IMR-90 (cell line): ENCODE measurements around the gene MPP2. TPM values are rescaled to one million over a fixed set of nuclear protein-coding genes. Genes with fewer than 3 reads are reported as not detected.
A peak's percentile ranks its signal among the peaks of the same experiment; 100 is the strongest.

Experiments
- ATAC-seq: fragments of 200-7000 bp; cut with Tn5 transposase; 2 replicates; pipeline ENCODE4 v1.9.1; 2020; ENCODE audit warnings: low read depth, mild to moderate bottlenecking, moderate library complexity
- BruUV-seq: library from RNA; stranded (reverse); fragments of 400-500 nt; replicated peaks from 2 replicates; lab custom pipeline; 2021; lab: Mats Ljungman, UMichigan
- CTCF ChIA-PET: fragments of 300-600 bp; formaldehyde crosslinking; extraction: SDS; loops from one replicate; lab custom pipeline; 2021; ENCODE audit warnings: antibody characterized with exemption; lab: Yijun Ruan, JAX
- POLR2A ChIA-PET: fragments of 300-600 bp; sonication (Branson Sonifier 250); formaldehyde crosslinking; loops from one replicate; lab custom pipeline; 2022; ENCODE audit warnings: antibody characterized with exemption; ENCODE audit not compliant: unreplicated experiment; lab: Charles Lee
- DNase-seq: peaks from one replicate; pipeline ENCODE4 v3.0.0; 2013
- H2AFZ ChIP-seq: replicated peaks from 2 replicates; pipeline ENCODE3; 2013; ENCODE audit warnings: low read length, mild to moderate bottlenecking; ENCODE audit not compliant: poor library complexity
- H2AK5ac ChIP-seq: 2 replicates; pipeline ENCODE4 v1.6.1; 2013; ENCODE audit warnings: low read depth, low read length, inconsistent platforms
- H2AK9ac ChIP-seq: replicated peaks from 2 replicates; pipeline ENCODE3; 2013; ENCODE audit warnings: mild to moderate bottlenecking, low read depth, low read length, moderate library complexity; ENCODE audit not compliant: poor library complexity
- H2BK120ac ChIP-seq: 2 replicates; pipeline ENCODE4 v1.6.1; 2013; ENCODE audit warnings: low read depth, low read length, inconsistent platforms
- H2BK15ac ChIP-seq: 3 replicates; pipeline ENCODE4 v1.6.1; 2013; ENCODE audit warnings: low read depth, low read length, inconsistent platforms
- H2BK20ac ChIP-seq: 2 replicates; pipeline ENCODE4 v1.6.1; 2013; ENCODE audit warnings: low read depth, mild to moderate bottlenecking, inconsistent platforms, low read length, moderate library complexity
- H2BK5ac ChIP-seq: 2 replicates; pipeline ENCODE4 v1.6.1; 2013; ENCODE audit warnings: mild to moderate bottlenecking, low read depth, low read length, inconsistent platforms; ENCODE audit not compliant: poor library complexity, severe bottlenecking
- H3K14ac ChIP-seq: replicated peaks from 2 replicates; pipeline ENCODE4 v1.6.1; 2013; ENCODE audit warnings: low read depth, low read length, inconsistent platforms
- H3K18ac ChIP-seq: 2 replicates; pipeline ENCODE4 v1.6.1; 2013; ENCODE audit warnings: low read depth, low read length, control low read depth
- H3K23ac ChIP-seq: 2 replicates; pipeline ENCODE4 v1.6.1; 2013; ENCODE audit warnings: low read depth, low read length, inconsistent platforms
- H3K27ac ChIP-seq: 2 replicates; pipeline ENCODE4 v1.5.1; 2013; ENCODE audit warnings: mild to moderate bottlenecking, control low read depth, low read length; ENCODE audit not compliant: insufficient read depth
- H3K27me3 ChIP-seq: 2 replicates; pipeline ENCODE4 v1.6.1; 2013; ENCODE audit warnings: low read length; ENCODE audit not compliant: control insufficient read depth, insufficient read depth
- H3K36me3 ChIP-seq: 2 replicates; pipeline ENCODE4 v1.6.1; 2013; ENCODE audit warnings: low read length, mixed read lengths; ENCODE audit not compliant: control insufficient read depth, insufficient read depth
- H3K4ac ChIP-seq: 2 replicates; pipeline ENCODE4 v1.6.1; 2013; ENCODE audit warnings: low read depth, low read length, inconsistent platforms
- H3K4me1 ChIP-seq: 2 replicates; pipeline ENCODE4 v1.6.1; 2013; ENCODE audit warnings: low read length, mixed read lengths; ENCODE audit not compliant: control insufficient read depth, insufficient read depth
- H3K4me2 ChIP-seq: 2 replicates; pipeline ENCODE4 v1.6.1; 2013; ENCODE audit warnings: low read depth, mild to moderate bottlenecking, control low read depth, low read length, moderate library complexity
- H3K4me3 ChIP-seq: 2 replicates; pipeline ENCODE4 v1.5.1; 2013; ENCODE audit warnings: low read depth, mild to moderate bottlenecking, control low read depth, low read length, moderate library complexity; ENCODE audit not compliant: insufficient read depth
- H3K56ac ChIP-seq: 2 replicates; pipeline ENCODE4 v1.6.1; 2013; ENCODE audit warnings: low read length, inconsistent platforms; ENCODE audit not compliant: insufficient read depth; ENCODE audit errors: extremely low read depth
- H3K79me1 ChIP-seq, 2 experiments: 2 replicates each; pipeline ENCODE4 v1.6.1; 2013; ENCODE audit warnings: low read length in 2 of 2, inconsistent platforms in 1 of 2, low read depth in 1 of 2
- H3K9ac ChIP-seq: 2 replicates; pipeline ENCODE4 v1.6.1; 2013; ENCODE audit warnings: low read depth, low read length, control low read depth
- H3K9me1 ChIP-seq: 2 replicates; pipeline ENCODE4 v1.6.1; 2013; ENCODE audit warnings: low read length, inconsistent platforms; ENCODE audit not compliant: insufficient read depth
- H3K9me3 ChIP-seq: 2 replicates; pipeline ENCODE4 v1.6.1; 2013; ENCODE audit warnings: low read length; ENCODE audit not compliant: control insufficient read depth, insufficient read depth
- H4K20me1 ChIP-seq: 2 replicates; pipeline ENCODE4 v1.6.1; 2013; ENCODE audit warnings: low read length, inconsistent platforms; ENCODE audit not compliant: insufficient read depth
- H4K5ac ChIP-seq: 2 replicates; pipeline ENCODE4 v1.6.1; 2013; ENCODE audit warnings: mild to moderate bottlenecking, low read depth, low read length, control low read depth
- H4K8ac ChIP-seq, 2 experiments: 2 replicates each; pipeline ENCODE4 v1.6.1; 2013; ENCODE audit warnings: low read depth in 2 of 2, low read length in 2 of 2, control low read depth in 1 of 2, inconsistent platforms in 1 of 2
- H4K91ac ChIP-seq: 2 replicates; pipeline ENCODE4 v1.6.1; 2013; ENCODE audit warnings: low read depth, low read length, inconsistent platforms; ENCODE audit not compliant: insufficient read depth
- BHLHE40 ChIP-seq: fragments of 150-350 bp; IDR thresholded peaks from 2 replicates; pipeline ENCODE4 v1.6.1; 2016; ENCODE audit warnings: mild to moderate bottlenecking, low read depth, low read length
- CEBPB ChIP-seq: IDR thresholded peaks from 2 replicates; pipeline ENCODE4 v1.6.1; 2012; ENCODE audit warnings: low read depth, low read length, improper control_type of control experiment
- CHD1 ChIP-seq: IDR thresholded peaks from 2 replicates; pipeline ENCODE4 v1.6.1; 2012; ENCODE audit warnings: low read depth, low read length, improper control_type of control experiment
- FOS ChIP-seq: fragments of 150-350 bp; IDR thresholded peaks from 2 replicates; pipeline ENCODE4 v1.6.1; 2016; ENCODE audit warnings: low read depth, low read length
- MAFK ChIP-seq: IDR thresholded peaks from 2 replicates; pipeline ENCODE4 v1.6.1; 2012; ENCODE audit warnings: low read depth, low read length, improper control_type of control experiment
- MAZ ChIP-seq: IDR thresholded peaks from 2 replicates; pipeline ENCODE4 v1.6.1; 2012; ENCODE audit warnings: low read depth, mild to moderate bottlenecking, low read length, improper control_type of control experiment, moderate library complexity, borderline replicate concordance
- MXI1 ChIP-seq: IDR thresholded peaks from 2 replicates; pipeline ENCODE4 v1.6.1; 2012; ENCODE audit warnings: low read depth, mild to moderate bottlenecking, low read length, moderate library complexity, borderline replicate concordance
- RAD21 ChIP-seq: IDR thresholded peaks from 2 replicates; pipeline ENCODE4 v1.6.1; 2012; ENCODE audit warnings: low read length, improper control_type of control experiment
- RCOR1 ChIP-seq: IDR thresholded peaks from 2 replicates; pipeline ENCODE4 v1.6.1; 2012; ENCODE audit warnings: mild to moderate bottlenecking, low read length, improper control_type of control experiment; ENCODE audit not compliant: insufficient replicate concordance
- RFX5 ChIP-seq: IDR thresholded peaks from 2 replicates; pipeline ENCODE4 v1.8.0; 2012; ENCODE audit warnings: low read depth, mild to moderate bottlenecking, low read length, moderate library complexity
- SMC3 ChIP-seq: fragments of 150-350 bp; IDR thresholded peaks from 2 replicates; pipeline ENCODE4 v1.6.1; 2016; ENCODE audit warnings: low read depth, mild to moderate bottlenecking, antibody characterized with exemption, low read length, moderate library complexity
- USF2 ChIP-seq: fragments of 150-350 bp; IDR thresholded peaks from 2 replicates; pipeline ENCODE4 v1.6.1; 2017; ENCODE audit warnings: mild to moderate bottlenecking, antibody characterized with exemption, low read length, low read depth
- WGBS, 2 experiments: methylation state at CpG; one replicate each; pipeline versions ENCODE4 v1.1.5 to v1.1.7; 2013; ENCODE audit warnings: missing lambda C conversion rate in 2 of 2; ENCODE audit not compliant: insufficient read length in 1 of 2; ENCODE audit errors: extremely low coverage in 2 of 2; 5-methylcytosine and 5-hydroxymethylcytosine counted together
- dilution Hi-C: fragments of 300-500 bp; cut with HindIII; formaldehyde crosslinking; loops from one replicate; pipeline ENCODE4 v1.14.3; 2018; ENCODE audit warnings: low sequenced_read_pairs; ENCODE audit not compliant: unreplicated experiment
- in situ Hi-C: fragments of 300-500 bp; cut with MboI; formaldehyde crosslinking; loops from 3 replicates; pipeline ENCODE4 v1.14.3; 2019; ENCODE audit warnings: low sequenced_read_pairs, inconsistent platforms, mixed read lengths
- intact Hi-C: fragments of 100-400 bp; cut with micrococcal nuclease; formaldehyde crosslinking; loops from 2 replicates; pipeline ENCODE4 v1.10.0; 2022
- polyA plus RNA-seq, 3 experiments: library from polyadenylated mRNA; depleted of rRNA; stranded (reverse); fragments of >200 nt; gene quantifications; 2 replicates each; pipeline ENCODE4 v1.2.3, GENCODE V29; 2012; ENCODE audit warnings: low replicate concordance in 1 of 3
- total RNA-seq: library from RNA; depleted of rRNA; stranded (reverse); fragments of >200 nt; gene quantifications from 2 replicates; pipeline ENCODE4 v1.2.3, GENCODE V29; 2012
- TF ChIP-seq, protein P1 (sequence below): conservative IDR thresholded peaks from 2 replicates; pipeline ENCODE4 v1.5.1; 2012; ENCODE audit warnings: mild to moderate bottlenecking, low read depth, low read length, improper control_type of control experiment
- TF ChIP-seq, protein P2 (sequence below): fragments of 150-350 bp; IDR thresholded peaks from 2 replicates; pipeline ENCODE4 v1.6.1; 2016; ENCODE audit warnings: low read depth, mild to moderate bottlenecking, low read length, moderate library complexity, borderline replicate concordance

Gene MPP2
- total and polyA plus RNA-seq, 2 of the 4 experiments (the other 2 are of a cell fraction), result 3.2 to 3.8 TPM

- Histone ChIP-seq H3K23ac (no peak overlapping the region), H3K4me2 (no peak overlapping the region), H2AK9ac (peak overlapping the region; percentile 15), H4K5ac (no peak overlapping the region), H3K27me3 (peaks cover 22% of the 10 kb centered on the region), H2BK120ac (no peak overlapping the region), H2AFZ (no peak overlapping the region), H3K4me1 (no peaks in the 10 kb centered on the region), H3K36me3 (no peaks in the 10 kb centered on the region), H3K14ac (no peak overlapping the region), H4K91ac (no peak overlapping the region), H3K4ac (no peak overlapping the region), H2BK20ac (no peak overlapping the region), H4K8ac (no peak overlapping the region), H3K79me1 (no peaks in the 10 kb centered on the region), H3K9me1 (0 out of 2 replicates have a peak, but pooled peaks cover 3% of the 10 kb centered on the region), H2BK5ac (no peak overlapping the region), H3K4me3 (no peak overlapping the region), H3K9ac (no peak overlapping the region), H3K27ac (no peak overlapping the region), H2BK15ac (no peak overlapping the region), H2AK5ac (no peak overlapping the region), H4K20me1 (no peaks in the 10 kb centered on the region), H3K56ac (no peak overlapping the region), H3K18ac (no peak overlapping the region), H3K9me3 (no peaks in the 10 kb centered on the region)
- ChIA-PET POLR2A (no interaction called here), CTCF (no interaction called here)
- ATAC-seq, result no peak
- dilution Hi-C loops (no loop called here), intact Hi-C loops (no loop called here), in situ Hi-C loops (no loop called here)
- BruUV-seq, result no TSS peak
- no CpG with 5 or more reads among the region's 5 CpGs for WGBS, 2 experiments
- no peak for TF ChIP-seq RAD21
- no peak for TF ChIP-seq SMC3
- no peak for TF ChIP-seq CEBPB
- TF ChIP-seq MAFK, result no peak
- TF ChIP-seq, protein P1, sequence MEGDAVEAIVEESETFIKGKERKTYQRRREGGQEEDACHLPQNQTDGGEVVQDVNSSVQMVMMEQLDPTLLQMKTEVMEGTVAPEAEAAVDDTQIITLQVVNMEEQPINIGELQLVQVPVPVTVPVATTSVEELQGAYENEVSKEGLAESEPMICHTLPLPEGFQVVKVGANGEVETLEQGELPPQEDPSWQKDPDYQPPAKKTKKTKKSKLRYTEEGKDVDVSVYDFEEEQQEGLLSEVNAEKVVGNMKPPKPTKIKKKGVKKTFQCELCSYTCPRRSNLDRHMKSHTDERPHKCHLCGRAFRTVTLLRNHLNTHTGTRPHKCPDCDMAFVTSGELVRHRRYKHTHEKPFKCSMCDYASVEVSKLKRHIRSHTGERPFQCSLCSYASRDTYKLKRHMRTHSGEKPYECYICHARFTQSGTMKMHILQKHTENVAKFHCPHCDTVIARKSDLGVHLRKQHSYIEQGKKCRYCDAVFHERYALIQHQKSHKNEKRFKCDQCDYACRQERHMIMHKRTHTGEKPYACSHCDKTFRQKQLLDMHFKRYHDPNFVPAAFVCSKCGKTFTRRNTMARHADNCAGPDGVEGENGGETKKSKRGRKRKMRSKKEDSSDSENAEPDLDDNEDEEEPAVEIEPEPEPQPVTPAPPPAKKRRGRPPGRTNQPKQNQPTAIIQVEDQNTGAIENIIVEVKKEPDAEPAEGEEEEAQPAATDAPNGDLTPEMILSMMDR, result no peak
- TF ChIP-seq, protein P2, sequence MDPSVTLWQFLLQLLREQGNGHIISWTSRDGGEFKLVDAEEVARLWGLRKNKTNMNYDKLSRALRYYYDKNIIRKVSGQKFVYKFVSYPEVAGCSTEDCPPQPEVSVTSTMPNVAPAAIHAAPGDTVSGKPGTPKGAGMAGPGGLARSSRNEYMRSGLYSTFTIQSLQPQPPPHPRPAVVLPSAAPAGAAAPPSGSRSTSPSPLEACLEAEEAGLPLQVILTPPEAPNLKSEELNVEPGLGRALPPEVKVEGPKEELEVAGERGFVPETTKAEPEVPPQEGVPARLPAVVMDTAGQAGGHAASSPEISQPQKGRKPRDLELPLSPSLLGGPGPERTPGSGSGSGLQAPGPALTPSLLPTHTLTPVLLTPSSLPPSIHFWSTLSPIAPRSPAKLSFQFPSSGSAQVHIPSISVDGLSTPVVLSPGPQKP, result no peak
- no peak for TF ChIP-seq RCOR1
- no peak for TF ChIP-seq RFX5
- TF ChIP-seq MXI1, result no peak
- TF ChIP-seq BHLHE40, result no peak
- TF ChIP-seq MAZ, result no peak
- TF ChIP-seq USF2, result no peak
- no peak for TF ChIP-seq FOS
- TF ChIP-seq CHD1, result no peak
- DNase-seq, result no peak
Measured at GRCh38 chr17:43844241-43844640, 63.1 kb downstream of the MPP2 start.
